Brain microvascular endothelial cell (primary cell): Measurements from ENCODE around the gene XRN2.

Experiments used
- DNase-seq: peaks from one replicate; pipeline ENCODE4 v3.0.0-alpha.2; 2020
- H3K27ac ChIP-seq: fragments of 250-450 bp; sonication (Bioruptor Pico); 2 replicates; pipeline ENCODE4 v1.5.1; 2020; ENCODE audit warnings: mild to moderate bottlenecking, moderate library complexity
- H3K27me3 ChIP-seq: fragments of 250-450 bp; sonication (Bioruptor Pico); replicated peaks from 2 replicates; pipeline ENCODE4 v1.5.1; 2020; ENCODE audit warnings: mild to moderate bottlenecking
- H3K36me3 ChIP-seq: fragments of 250-450 bp; sonication (Bioruptor Pico); replicated peaks from 2 replicates; pipeline ENCODE4 v1.5.1; 2020; ENCODE audit warnings: mild to moderate bottlenecking
- H3K4me3 ChIP-seq: 2 replicates; pipeline ENCODE4 v1.5.1; 2011; ENCODE audit warnings: low read depth, mild to moderate bottlenecking, control low read depth, low read length, moderate library complexity
- in situ Hi-C: cut with HindIII; loops from 2 replicates; pipeline ENCODE4 v1.10.0; 2017; ENCODE audit warnings: low sequenced_read_pairs, low pct_ligation_motif_present
- TF ChIP-seq, protein P1 (sequence below): IDR thresholded peaks from 2 replicates; pipeline ENCODE4 v1.5.1; 2011; ENCODE audit warnings: low read depth, mild to moderate bottlenecking, moderate library complexity, low read length, control low read depth, inconsistent platforms; ENCODE audit errors: missing control alignments

The XRN2 gene

DNA sequence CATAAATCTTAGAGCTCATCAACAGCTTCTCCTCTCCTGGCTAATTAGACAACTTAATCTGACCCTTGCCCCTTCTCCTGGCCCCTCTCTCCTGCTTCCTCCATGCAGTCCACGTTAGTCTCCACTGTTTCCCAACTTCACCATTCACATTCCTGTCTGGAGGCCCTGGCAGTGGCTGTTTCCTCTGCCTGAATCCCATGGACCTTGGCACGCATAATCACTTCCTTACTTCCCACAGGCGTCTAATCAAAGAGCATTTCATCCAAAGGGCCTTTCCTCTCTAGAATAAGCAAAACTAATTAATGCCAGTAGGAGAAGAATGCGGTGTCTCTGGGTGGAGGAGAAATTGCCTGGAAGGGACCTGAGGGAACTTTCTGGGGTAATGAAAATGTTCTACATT lies 16.4 kb upstream of the XRN2 start:
- DNase-seq: no peak
- H3K27ac ChIP-seq: no peak overlapping the region
- TF ChIP-seq, protein P1, sequence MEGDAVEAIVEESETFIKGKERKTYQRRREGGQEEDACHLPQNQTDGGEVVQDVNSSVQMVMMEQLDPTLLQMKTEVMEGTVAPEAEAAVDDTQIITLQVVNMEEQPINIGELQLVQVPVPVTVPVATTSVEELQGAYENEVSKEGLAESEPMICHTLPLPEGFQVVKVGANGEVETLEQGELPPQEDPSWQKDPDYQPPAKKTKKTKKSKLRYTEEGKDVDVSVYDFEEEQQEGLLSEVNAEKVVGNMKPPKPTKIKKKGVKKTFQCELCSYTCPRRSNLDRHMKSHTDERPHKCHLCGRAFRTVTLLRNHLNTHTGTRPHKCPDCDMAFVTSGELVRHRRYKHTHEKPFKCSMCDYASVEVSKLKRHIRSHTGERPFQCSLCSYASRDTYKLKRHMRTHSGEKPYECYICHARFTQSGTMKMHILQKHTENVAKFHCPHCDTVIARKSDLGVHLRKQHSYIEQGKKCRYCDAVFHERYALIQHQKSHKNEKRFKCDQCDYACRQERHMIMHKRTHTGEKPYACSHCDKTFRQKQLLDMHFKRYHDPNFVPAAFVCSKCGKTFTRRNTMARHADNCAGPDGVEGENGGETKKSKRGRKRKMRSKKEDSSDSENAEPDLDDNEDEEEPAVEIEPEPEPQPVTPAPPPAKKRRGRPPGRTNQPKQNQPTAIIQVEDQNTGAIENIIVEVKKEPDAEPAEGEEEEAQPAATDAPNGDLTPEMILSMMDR: no peak
- H3K36me3 ChIP-seq: no peaks in the 10 kb centered on the region
- H3K27me3 ChIP-seq: no peaks in the 10 kb centered on the region
- in situ Hi-C loops: no loop called here
- no peak overlapping the region for H3K4me3 ChIP-seq

- H3K36me3 ChIP-seq: no peaks in the 10 kb centered on the region
- no peaks in the 10 kb centered on the region for H3K27me3 ChIP-seq
- no peak for DNase-seq
- in situ Hi-C loops: no loop called here
- no peak overlapping the region for H3K27ac ChIP-seq
- TF ChIP-seq, protein P1: no peak
- H3K4me3 ChIP-seq: no peak overlapping the region
Measured at GRCh38 chr20:21288587-21289370, 14.4 kb upstream of the XRN2 start.

- Histone ChIP-seq H3K4me3 (no peak overlapping the region), H3K36me3 (no peaks in the 10 kb centered on the region), H3K27ac (no peak overlapping the region), H3K27me3 (no peaks in the 10 kb centered on the region)
- no peak for DNase-seq
- in situ Hi-C loops: no loop called here
- TF ChIP-seq, protein P1: no peak
Measured at GRCh38 chr20:21289651-21290050, 13.5 kb upstream of the XRN2 start.

DNA sequence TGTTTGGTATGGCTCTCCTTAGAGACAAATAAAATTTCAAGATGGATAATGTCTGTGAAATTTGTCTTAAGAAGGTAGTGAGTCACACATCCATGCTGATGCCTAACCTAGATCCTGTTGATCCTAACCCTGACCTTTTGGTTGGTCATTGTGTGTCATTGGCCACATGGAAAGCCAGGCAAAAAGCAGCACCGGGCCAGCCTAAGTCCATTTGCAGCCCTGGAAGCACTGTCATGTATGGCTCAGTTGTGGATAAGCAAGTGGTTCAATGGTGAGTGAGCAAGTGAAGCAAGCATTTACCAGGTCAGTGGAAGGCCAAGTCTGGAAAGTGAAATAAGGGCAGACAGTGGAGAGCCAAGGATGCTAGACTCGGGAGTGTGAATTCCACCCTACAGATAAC lies 12.1 kb upstream of the XRN2 start:
- H3K36me3 ChIP-seq: no peaks in the 10 kb centered on the region
- DNase-seq: no peak
- in situ Hi-C loops: no loop called here
- TF ChIP-seq, protein P1: no peak
- H3K27me3 ChIP-seq: no peaks in the 10 kb centered on the region
- H3K27ac ChIP-seq: no peak overlapping the region
- H3K4me3 ChIP-seq: no peak overlapping the region

DNA sequence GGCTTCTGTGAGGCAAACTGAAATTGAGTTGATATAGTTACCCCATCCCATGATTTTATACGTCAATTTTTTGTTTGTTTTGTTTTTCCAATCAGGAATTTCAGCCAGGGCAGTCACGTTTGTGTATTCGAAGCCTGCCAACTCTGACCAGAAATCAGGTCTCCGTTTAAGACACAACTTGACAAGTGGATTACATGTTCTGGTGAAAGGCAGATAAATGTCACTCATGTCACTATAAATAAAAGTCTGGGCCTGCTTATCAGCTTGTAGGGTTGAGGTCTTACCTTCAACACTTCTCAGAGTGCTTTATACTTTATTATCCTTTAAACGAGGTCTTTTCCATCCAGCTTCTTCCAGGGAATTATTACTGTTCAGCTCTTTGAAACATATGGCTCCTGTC lies 8.4 kb upstream of the XRN2 start:
- no peak for DNase-seq
- in situ Hi-C loops: no loop called here
- Histone ChIP-seq H3K36me3 (no peaks in the 10 kb centered on the region), H3K4me3 (no peak overlapping the region), H3K27ac (no peak overlapping the region), H3K27me3 (no peaks in the 10 kb centered on the region)
- TF ChIP-seq, protein P1: no peak
